ENCODE measurements around the gene DRD3. TPM values are rescaled to one million over a fixed set of nuclear protein-coding genes. Genes with fewer than 3 reads are reported as not detected.

The DRD3 gene
- total and polyA plus RNA-seq, 4 donors, result 0.60 to 0.79 (median 0.63) TPM; not detected in 1

DNA sequence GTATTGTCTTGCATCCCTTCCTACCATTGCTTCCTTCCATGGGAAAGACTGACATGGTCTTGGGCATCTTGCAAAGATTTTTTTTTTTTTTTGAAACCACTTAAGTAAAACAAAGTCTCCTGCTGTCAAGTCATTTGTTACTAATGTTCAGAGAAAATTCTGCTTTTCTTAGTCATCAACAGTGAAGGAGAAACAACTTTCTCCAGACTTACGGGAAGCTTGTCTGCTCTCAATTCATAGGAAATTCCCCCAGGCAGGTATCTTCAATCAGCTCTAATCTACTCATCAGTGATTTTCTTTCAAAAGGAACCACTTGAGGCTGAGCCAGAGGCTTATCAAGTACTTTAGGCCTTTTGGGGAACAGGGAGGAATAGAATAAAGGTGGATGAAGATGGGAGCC is 15.9 kb upstream of the DRD3 start:
- Histone ChIP-seq H3K9me3 (ENCODE audit: control insufficient read depth, insufficient read depth, low read length) (no peaks in the 10 kb centered on the region), H3K27ac (ENCODE audit: low read depth, low read length) (no peak overlapping the region), H3K4me1 (ENCODE audit: control insufficient read depth, insufficient read depth, low read length) (no peaks in the 10 kb centered on the region), H3K4me3 (ENCODE audit: low read depth, low read length) (no peak overlapping the region), H3K36me3 (ENCODE audit: control insufficient read depth, insufficient read depth, low read length) (no peaks in the 10 kb centered on the region), H3K27me3 (ENCODE audit: control insufficient read depth, insufficient read depth, low read length) (no peaks in the 10 kb centered on the region)
- no peak for DNase-seq (ENCODE audit: low read depth in 4 of 6, low spot score in 6 of 6)
- WGBS (ENCODE audit: insufficient coverage), result 100% methylated on average over 1 of the region's 1 CpG

DNA sequence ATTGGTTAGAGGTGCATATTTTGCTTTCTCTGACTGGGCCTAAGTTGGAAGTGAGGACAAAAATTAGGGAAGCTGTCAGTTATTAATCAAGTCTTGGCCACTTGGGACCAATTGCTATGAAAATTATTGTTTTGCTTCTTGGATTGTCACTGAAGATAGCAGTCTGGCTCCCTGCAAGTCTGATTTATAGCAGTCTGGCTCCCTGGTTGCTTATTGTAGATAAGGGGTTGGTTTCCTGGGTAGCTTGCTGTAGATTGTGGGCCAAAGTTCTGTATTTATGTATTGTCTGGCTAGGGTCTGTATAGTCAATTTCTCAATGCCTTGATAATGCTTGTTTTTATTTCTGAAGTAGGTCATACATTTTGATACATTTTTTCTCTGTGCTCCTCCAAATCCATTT is 13.3 kb upstream of the DRD3 start:
- Histone ChIP-seq H3K9me3 (ENCODE audit: control insufficient read depth, insufficient read depth, low read length) (no peaks in the 10 kb centered on the region), H3K4me3 (ENCODE audit: low read depth, low read length) (no peak overlapping the region), H3K27ac (ENCODE audit: low read depth, low read length) (no peak overlapping the region), H3K27me3 (ENCODE audit: control insufficient read depth, insufficient read depth, low read length) (no peaks in the 10 kb centered on the region), H3K36me3 (ENCODE audit: control insufficient read depth, insufficient read depth, low read length) (no peaks in the 10 kb centered on the region), H3K4me1 (ENCODE audit: control insufficient read depth, insufficient read depth, low read length) (no peaks in the 10 kb centered on the region)
- no peak for DNase-seq (ENCODE audit: low read depth in 4 of 6, low spot score in 6 of 6)

- Histone ChIP-seq H3K4me1 (ENCODE audit: control insufficient read depth, insufficient read depth, low read length) (no peaks in the 10 kb centered on the region), H3K4me3 (ENCODE audit: low read depth, low read length) (no peak overlapping the region), H3K36me3 (ENCODE audit: control insufficient read depth, insufficient read depth, low read length) (no peaks in the 10 kb centered on the region), H3K27me3 (ENCODE audit: control insufficient read depth, insufficient read depth, low read length) (no peaks in the 10 kb centered on the region), H3K9me3 (ENCODE audit: control insufficient read depth, insufficient read depth, low read length) (peaks cover 3% of the 10 kb centered on the region), H3K27ac (ENCODE audit: low read depth, low read length) (no peak overlapping the region)
- DNase-seq (ENCODE audit: low read depth in 4 of 6, low spot score in 6 of 6), result no peak
Measured at GRCh38 chr3:114186501-114186900, 7.6 kb upstream of the DRD3 start.

GRCh38 chr3:114179575-114179974 is 723 bp upstream of the DRD3 start:
- no peaks in the 10 kb centered on the region for H3K9me3 ChIP-seq (ENCODE audit: control insufficient read depth, insufficient read depth, low read length)
- H3K27ac ChIP-seq (ENCODE audit: low read depth, low read length), result no peak overlapping the region
- H3K36me3 ChIP-seq (ENCODE audit: control insufficient read depth, insufficient read depth, low read length), result no peaks in the 10 kb centered on the region
- H3K4me3 ChIP-seq (ENCODE audit: low read depth, low read length), result no peak overlapping the region
- no peaks in the 10 kb centered on the region for H3K4me1 ChIP-seq (ENCODE audit: control insufficient read depth, insufficient read depth, low read length)
- H3K27me3 ChIP-seq (ENCODE audit: control insufficient read depth, insufficient read depth, low read length), result no peaks in the 10 kb centered on the region
- no CpG with 5 or more reads among the region's 2 CpGs for WGBS (ENCODE audit: insufficient coverage)
- peak in 4 of 6 donors; percentile 10 to 83 (median 30) for DNase-seq (ENCODE audit: low read depth in 4 of 6, low spot score in 6 of 6)

- Histone ChIP-seq H3K4me1 (ENCODE audit: control insufficient read depth, insufficient read depth, low read length) (no peaks in the 10 kb centered on the region), H3K27ac (ENCODE audit: low read depth, low read length) (no peak overlapping the region), H3K36me3 (ENCODE audit: control insufficient read depth, insufficient read depth, low read length) (no peaks in the 10 kb centered on the region), H3K4me3 (ENCODE audit: low read depth, low read length) (no peak overlapping the region), H3K9me3 (ENCODE audit: control insufficient read depth, insufficient read depth, low read length) (no peaks in the 10 kb centered on the region), H3K27me3 (ENCODE audit: control insufficient read depth, insufficient read depth, low read length) (no peaks in the 10 kb centered on the region)
- no peak for DNase-seq (ENCODE audit: low read depth in 4 of 6, low spot score in 6 of 6)
Measured at GRCh38 chr3:114176890-114177289, 2.0 kb downstream of the DRD3 start.

GRCh38 chr3:114176487-114176886 is 2.4 kb downstream of the DRD3 start:
- Histone ChIP-seq H3K27me3 (ENCODE audit: control insufficient read depth, insufficient read depth, low read length) (no peaks in the 10 kb centered on the region), H3K4me3 (ENCODE audit: low read depth, low read length) (no peak overlapping the region), H3K9me3 (ENCODE audit: control insufficient read depth, insufficient read depth, low read length) (no peaks in the 10 kb centered on the region), H3K36me3 (ENCODE audit: control insufficient read depth, insufficient read depth, low read length) (no peaks in the 10 kb centered on the region), H3K27ac (ENCODE audit: low read depth, low read length) (no peak overlapping the region), H3K4me1 (ENCODE audit: control insufficient read depth, insufficient read depth, low read length) (no peaks in the 10 kb centered on the region)
- 91% methylated on average over 3 of the region's 6 CpGs for WGBS (ENCODE audit: insufficient coverage)
- no peak for DNase-seq (ENCODE audit: low read depth in 4 of 6, low spot score in 6 of 6)

GRCh38 chr3:114175204-114175987 is 3.5 kb downstream of the DRD3 start:
- H3K4me3 ChIP-seq (ENCODE audit: low read depth, low read length), result no peak overlapping the region
- H3K27me3 ChIP-seq (ENCODE audit: control insufficient read depth, insufficient read depth, low read length), result no peaks in the 10 kb centered on the region
- no peak for DNase-seq (ENCODE audit: low read depth in 4 of 6, low spot score in 6 of 6)
- no peaks in the 10 kb centered on the region for H3K4me1 ChIP-seq (ENCODE audit: control insufficient read depth, insufficient read depth, low read length)
- H3K36me3 ChIP-seq (ENCODE audit: control insufficient read depth, insufficient read depth, low read length), result no peaks in the 10 kb centered on the region
- H3K9me3 ChIP-seq (ENCODE audit: control insufficient read depth, insufficient read depth, low read length), result no peaks in the 10 kb centered on the region
- H3K27ac ChIP-seq (ENCODE audit: low read depth, low read length), result no peak overlapping the region
- WGBS (ENCODE audit: insufficient coverage), result no CpG with 5 or more reads among the region's 3 CpGs

DNA sequence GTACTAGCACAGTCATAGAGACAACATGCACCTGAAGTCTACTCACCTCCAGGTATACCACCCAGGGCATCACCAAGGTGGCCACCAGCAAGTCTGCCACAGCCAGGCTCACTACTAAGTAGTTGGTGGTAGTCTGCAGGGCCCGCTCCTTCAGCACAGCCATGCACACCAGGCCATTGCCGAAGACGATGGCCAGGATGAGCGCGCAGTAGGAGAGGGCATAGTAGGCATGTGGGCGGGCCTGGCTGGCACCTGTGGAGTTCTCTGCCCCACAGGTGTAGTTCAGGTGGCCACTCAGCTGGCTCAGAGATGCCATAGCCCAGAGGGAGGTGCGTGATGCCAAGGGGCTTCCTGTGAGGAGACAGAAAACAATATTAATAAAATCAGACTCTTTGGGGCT is 7.2 kb downstream of the DRD3 start:
- no peak overlapping the region for H3K4me3 ChIP-seq (ENCODE audit: low read depth, low read length)
- no peaks in the 10 kb centered on the region for H3K27me3 ChIP-seq (ENCODE audit: control insufficient read depth, insufficient read depth, low read length)
- no peaks in the 10 kb centered on the region for H3K9me3 ChIP-seq (ENCODE audit: control insufficient read depth, insufficient read depth, low read length)
- H3K4me1 ChIP-seq (ENCODE audit: control insufficient read depth, insufficient read depth, low read length), result no peaks in the 10 kb centered on the region
- H3K36me3 ChIP-seq (ENCODE audit: control insufficient read depth, insufficient read depth, low read length), result no peaks in the 10 kb centered on the region
- H3K27ac ChIP-seq (ENCODE audit: low read depth, low read length), result no peak overlapping the region
- no peak for DNase-seq (ENCODE audit: low read depth in 4 of 6, low spot score in 6 of 6)
- WGBS (ENCODE audit: insufficient coverage), result 93% methylated on average over 6 of the region's 7 CpGs

DNA sequence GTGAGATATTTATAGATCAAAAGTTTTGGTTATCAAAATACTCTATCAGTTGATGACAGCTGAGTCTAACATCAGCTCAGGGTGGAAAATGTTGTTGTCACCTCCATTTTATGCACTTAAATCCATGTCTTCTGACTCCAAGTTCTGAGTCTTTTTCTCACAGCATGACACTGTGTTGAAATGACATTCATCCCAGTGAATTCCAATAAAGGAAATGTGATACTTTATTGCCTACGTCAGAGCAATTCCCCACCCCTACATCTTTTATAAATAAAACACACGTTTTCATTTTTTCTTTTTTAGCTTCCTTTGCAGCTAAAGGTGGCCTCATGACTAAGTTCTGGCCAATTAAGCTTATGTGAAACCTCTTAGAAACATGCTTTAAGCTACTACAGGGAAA is 10.7 kb downstream of the DRD3 start:
- Histone ChIP-seq H3K9me3 (ENCODE audit: control insufficient read depth, insufficient read depth, low read length) (no peaks in the 10 kb centered on the region), H3K27me3 (ENCODE audit: control insufficient read depth, insufficient read depth, low read length) (no peaks in the 10 kb centered on the region), H3K27ac (ENCODE audit: low read depth, low read length) (no peak overlapping the region), H3K36me3 (ENCODE audit: control insufficient read depth, insufficient read depth, low read length) (no peaks in the 10 kb centered on the region), H3K4me3 (ENCODE audit: low read depth, low read length) (no peak overlapping the region), H3K4me1 (ENCODE audit: control insufficient read depth, insufficient read depth, low read length) (no peaks in the 10 kb centered on the region)
- no peak for DNase-seq (ENCODE audit: low read depth in 4 of 6, low spot score in 6 of 6)
- WGBS (ENCODE audit: insufficient coverage), result 50% methylated on average over 1 of the region's 2 CpGs

DNA sequence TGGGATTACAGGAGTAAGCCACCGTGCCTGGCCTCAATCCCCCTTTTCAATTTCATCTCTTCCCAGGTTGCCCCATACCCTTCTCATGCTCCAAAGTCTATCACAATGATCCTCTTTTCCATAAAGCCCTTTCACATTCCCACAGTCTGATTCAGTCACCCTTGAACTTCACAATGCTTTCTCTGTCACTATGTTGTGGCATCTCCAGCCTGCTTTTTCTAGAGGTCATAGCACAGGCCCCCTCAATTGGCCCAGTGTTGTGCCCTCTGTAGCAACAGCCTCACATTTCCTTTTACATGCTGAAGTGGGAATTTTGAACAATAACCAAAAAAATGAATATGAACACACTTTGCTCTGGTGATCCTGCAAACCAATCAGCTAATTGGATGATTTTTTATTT is 21.5 kb downstream of the DRD3 start:
- Histone ChIP-seq H3K27me3 (ENCODE audit: control insufficient read depth, insufficient read depth, low read length) (no peaks in the 10 kb centered on the region), H3K4me1 (ENCODE audit: control insufficient read depth, insufficient read depth, low read length) (peaks cover 14% of the 10 kb centered on the region), H3K9me3 (ENCODE audit: control insufficient read depth, insufficient read depth, low read length) (no peaks in the 10 kb centered on the region), H3K27ac (ENCODE audit: low read depth, low read length) (no peak overlapping the region), H3K4me3 (ENCODE audit: low read depth, low read length) (no peak overlapping the region), H3K36me3 (ENCODE audit: control insufficient read depth, insufficient read depth, low read length) (no peaks in the 10 kb centered on the region)
- DNase-seq (ENCODE audit: low read depth in 4 of 6, low spot score in 6 of 6), result no peak
- WGBS (ENCODE audit: insufficient coverage), result 86% methylated on average over 1 of the region's 1 CpG
